WI38 (cell line): ENCODE results near the gene CTAGE9.
"Not testable (repeated sequence)": the region's sequence is repeated elsewhere in the genome, so short reads cannot be mapped to it uniquely, and the experiment has no call there.

Source experiments
- H3K4me3 ChIP-seq: 2 replicates; pipeline ENCODE4 v1.5.1; 2011; ENCODE audit warnings: low read depth, mild to moderate bottlenecking, control low read depth, low read length
- CTCF ChIP-seq: IDR thresholded peaks from 2 replicates; pipeline ENCODE4 v1.5.1; 2012; ENCODE audit warnings: low read depth, mild to moderate bottlenecking, control low read depth, low read length

Gene CTAGE9

GRCh38 chr6:131727467-131727866 lies 16.6 kb upstream of the CTAGE9 start:
- TF ChIP-seq CTCF: no peak

GRCh38 chr6:131724114-131724513 lies 13.3 kb upstream of the CTAGE9 start:
- TF ChIP-seq CTCF: no peak
- H3K4me3 ChIP-seq: no peak overlapping the region

More at GRCh38 chr6:131727467-131727866, 16.6 kb upstream of the CTAGE9 start:
- H3K4me3 ChIP-seq: no peak overlapping the region

- no peak for TF ChIP-seq CTCF
- no peak overlapping the region for H3K4me3 ChIP-seq
Observed at GRCh38 chr6:131721161-131721560, 10.3 kb upstream of the CTAGE9 start.

GRCh38 chr6:131717836-131718542 lies 7.2 kb upstream of the CTAGE9 start:
- no peak overlapping the region for H3K4me3 ChIP-seq
- TF ChIP-seq CTCF: no peak

- not testable (repeated sequence) for H3K4me3 ChIP-seq
Observed at GRCh38 chr6:131715567-131715966, 4.8 kb upstream of the CTAGE9 start.

- not testable (repeated sequence) for H3K4me3 ChIP-seq
Observed at GRCh38 chr6:131703905-131704304, 6.9 kb downstream of the CTAGE9 start.

- H3K4me3 ChIP-seq: not testable (repeated sequence)
Observed at GRCh38 chr6:131700851-131701250, 10.0 kb downstream of the CTAGE9 start.

GRCh38 chr6:131696956-131697355 lies 13.9 kb downstream of the CTAGE9 start:
- no peak overlapping the region for H3K4me3 ChIP-seq
- no peak for TF ChIP-seq CTCF

- peak; percentile 94 for TF ChIP-seq CTCF
- no peak overlapping the region for H3K4me3 ChIP-seq
Observed at GRCh38 chr6:131694832-131695426, 15.9 kb downstream of the CTAGE9 start.
